HepG2 (cell line): Measurements from ENCODE around the gene H2AZ2. TPM values are rescaled to one million over a fixed set of nuclear protein-coding genes. Genes with fewer than 3 reads are reported as not detected.

Experiments
- ETV5 ChIP-seq: IDR thresholded peaks from 2 replicates; pipeline ENCODE4 v1.6.1; 2018; ENCODE audit warnings: missing biosample characterization, missing genetic modification reagents, inconsistent platforms, borderline replicate concordance
- FOXK2 ChIP-seq: fragments of 450-650 bp; IDR thresholded peaks from 2 replicates; pipeline ENCODE4 v1.6.1; 2016
- HDAC1 ChIP-seq: sonication (generic); formaldehyde crosslinking; IDR thresholded peaks from 2 replicates; pipeline ENCODE4 v1.5.1; 2020; ENCODE audit warnings: mild to moderate bottlenecking, missing genetic modification reagents
- HMGXB3 ChIP-seq: sonication (generic); formaldehyde crosslinking; IDR thresholded peaks from 2 replicates; pipeline ENCODE4 v1.4.0; 2020; ENCODE audit warnings: missing genetic modification reagents, borderline replicate concordance
- JDP2 ChIP-seq: sonication (generic); formaldehyde crosslinking; IDR thresholded peaks from 2 replicates; pipeline ENCODE4 v1.8.1; 2022; ENCODE audit warnings: missing genetic modification reagents, borderline replicate concordance
- KDM2A ChIP-seq: sonication (generic); formaldehyde crosslinking; IDR thresholded peaks from 2 replicates; pipeline ENCODE4 v1.4.0; 2020; ENCODE audit warnings: low read depth, missing genetic modification reagents, borderline replicate concordance
- MEIS1 ChIP-seq: sonication (generic); formaldehyde crosslinking; IDR thresholded peaks from 2 replicates; pipeline ENCODE4 v1.9.0; 2021; ENCODE audit warnings: mild to moderate bottlenecking, missing genetic modification reagents, moderate library complexity, borderline replicate concordance
- POLR2A ChIP-seq, 2 experiments: IDR thresholded peaks; 2 replicates each; pipeline ENCODE4 v1.6.1; 2011; ENCODE audit warnings: low read depth in 2 of 2, low read length in 2 of 2, mild to moderate bottlenecking in 1 of 2, moderate library complexity in 1 of 2; ENCODE audit not compliant: insufficient read depth in 1 of 2
- POLR2AphosphoS5 ChIP-seq: IDR thresholded peaks from 2 replicates; pipeline ENCODE4 v1.6.1; 2012; ENCODE audit warnings: low read depth, low read length
- POLR2G ChIP-seq: fragments of 200-400 bp; formaldehyde crosslinking; IDR thresholded peaks from 2 replicates; pipeline ENCODE4 v1.6.1; 2018; ENCODE audit warnings: mild to moderate bottlenecking, low read depth, low read length, moderate library complexity
- SAP130 ChIP-seq: IDR thresholded peaks from 2 replicates; pipeline ENCODE4 v1.6.1; 2016; ENCODE audit warnings: low read depth
- SNAPC5 ChIP-seq: sonication (generic); formaldehyde crosslinking; IDR thresholded peaks from 2 replicates; pipeline ENCODE4 v1.8.1; 2023; ENCODE audit warnings: mild to moderate bottlenecking, missing genetic modification reagents, borderline replicate concordance
- SP2 ChIP-seq: sonication (generic); formaldehyde crosslinking; IDR thresholded peaks from 2 replicates; pipeline ENCODE4 v1.5.1; 2020; ENCODE audit warnings: mild to moderate bottlenecking, missing genetic modification reagents
- SRF ChIP-seq: IDR thresholded peaks from 2 replicates; pipeline ENCODE4 v1.6.1; 2011; ENCODE audit warnings: mild to moderate bottlenecking, low read depth, low read length, moderate library complexity
- THAP7 ChIP-seq: sonication (generic); formaldehyde crosslinking; IDR thresholded peaks from 2 replicates; pipeline ENCODE4 v1.8.1; 2023; ENCODE audit warnings: mild to moderate bottlenecking, missing genetic modification reagents
- TMF1 ChIP-seq: sonication (generic); formaldehyde crosslinking; IDR thresholded peaks from 2 replicates; pipeline ENCODE4 v1.8.1; 2022; ENCODE audit warnings: low read depth, missing genetic modification reagents
- YY1 ChIP-seq: IDR thresholded peaks from 2 replicates; pipeline ENCODE4 v1.6.1; 2011; ENCODE audit warnings: low read length, low read depth, moderate library complexity, mild to moderate bottlenecking; ENCODE audit not compliant: insufficient read depth, insufficient replicate concordance
- ZFX ChIP-seq: sonication (generic); formaldehyde crosslinking; IDR thresholded peaks from 2 replicates; pipeline ENCODE4 v1.4.0; 2020; ENCODE audit warnings: mild to moderate bottlenecking, low read depth, missing genetic modification reagents, moderate library complexity
- ZNF296 ChIP-seq: sonication (generic); formaldehyde crosslinking; conservative IDR thresholded peaks from 2 replicates; pipeline ENCODE4 v1.5.0; 2020; ENCODE audit warnings: mild to moderate bottlenecking, missing genetic modification reagents
- ZNF331 ChIP-seq: sonication (generic); formaldehyde crosslinking; IDR thresholded peaks from 2 replicates; pipeline ENCODE4 v1.4.0; 2020; ENCODE audit warnings: missing genetic modification reagents
- ZNF501 ChIP-seq: sonication (generic); formaldehyde crosslinking; IDR thresholded peaks from 2 replicates; pipeline ENCODE4 v1.5.1; 2020; ENCODE audit warnings: mild to moderate bottlenecking, moderate library complexity, missing genetic modification reagents
- ZNF652 ChIP-seq: IDR thresholded peaks from 2 replicates; pipeline ENCODE4 v1.6.1; 2016; ENCODE audit warnings: low read depth, borderline replicate concordance
- polyA plus RNA-seq, 8 experiments: library from polyadenylated mRNA; depleted of rRNA in 3 of 8; stranded (reverse) in 7 of 8; unstranded in 1 of 8; fragments of >200 nt; fragmentation: Illumina TruSeq in 4 of 8; extraction: Trizol in 4 of 8; gene quantifications; 2 replicates each; pipeline versions ENCODE4 v1.2.1 to v1.2.3, GENCODE V29; 2011 to 2016; ENCODE audit warnings: low read depth in 4 of 8, missing spikeins in 1 of 8, mixed read lengths in 1 of 8; ENCODE audit not compliant: insufficient read depth in 1 of 8
- total RNA-seq, 5 experiments: library from RNA; depleted of rRNA; stranded (reverse); fragments of >200 nt; fragmentation: Illumina TruSeq; extraction: Trizol; gene quantifications; 2 replicates each; pipeline ENCODE4 v1.2.3, GENCODE V29; 2016; ENCODE audit warnings: low read depth in 1 of 5

H2AZ2 gene
- total and polyA plus RNA-seq, 2 of the 13 experiments (the other 11 are each of a cell fraction or from before 2014, with no cell fraction given), result 121 to 223 TPM

GRCh38 chr7:44797329-44798258, 50.3 kb downstream of the H2AZ2 start (continued):
- TF ChIP-seq SP2 (CRISPR knock-in tag) (0 out of 2 replicates have a peak, but pooled peaks have one; percentile 12), POLR2A (IDR thresholded peaks at IDR 0.05; ENCODE audit: insufficient read depth in 1 of 2, low read depth in 2 of 2, low read length in 2 of 2) (peak; percentile 15 to 89; a peak in 3 of 4 replicates), KDM2A (CRISPR knock-in tag) (peak; percentile 74), ZFX (peak; percentile 86), TMF1 (CRISPR knock-in tag) (peak; percentile 3), JDP2 (no peak), SAP130 (CRISPR knock-in tag) (peak; percentile 90), POLR2G (peak; percentile 59), FOXK2 (no peak), SRF (peak; percentile 66; the same call in 1 of the 2 replicates), POLR2AphosphoS5 (peak; percentile 34; the same call in 1 of the 2 replicates), SNAPC5 (0 out of 2 replicates have a peak, but pooled peaks have one; percentile 22), ZNF501 (CRISPR knock-in tag) (no peak; the same call in 1 of the 2 replicates), ZNF652 (0 out of 2 replicates have a peak, but pooled peaks have one; percentile 15), ZNF296 (CRISPR knock-in tag) (peak; percentile 39; the same call in 1 of the 2 replicates), THAP7 (CRISPR knock-in tag) (0 out of 2 replicates have a peak, but pooled peaks have one; percentile 74), ETV5 (CRISPR knock-in tag) (peak; percentile 68; the same call in 1 of the 2 replicates), YY1 (peak; percentile 48), MEIS1 (0 out of 2 replicates have a peak, but pooled peaks have one; percentile 4), HDAC1 (CRISPR knock-in tag) (peak; percentile 36; the same call in 1 of the 2 replicates), ZNF331 (CRISPR knock-in tag) (no peak), HMGXB3 (CRISPR knock-in tag) (peak; percentile 58; the same call in 1 of the 2 replicates)
